GM18526 (cell line): ENCODE measurements around the gene LRRC34.

Experiments used
- POLR2A ChIP-seq: IDR thresholded peaks from 3 replicates; pipeline ENCODE4 v1.6.1; 2011; ENCODE audit not compliant: insufficient read length; ENCODE audit errors: extremely low read depth

LRRC34 gene

GRCh38 chr3:169812332-169813235, at the start of gene LRRC34, which contains the start of gene LRRIQ4:
LRRC34 (minus strand) TSS chr3:169812904; CDS start chr3:169812548, 356 bp downstream.
LRRIQ4 (plus strand) TSS chr3:169812870; CDS start chr3:169821922, 9,052 bp downstream.
- TF ChIP-seq POLR2A: no peak

DNA sequence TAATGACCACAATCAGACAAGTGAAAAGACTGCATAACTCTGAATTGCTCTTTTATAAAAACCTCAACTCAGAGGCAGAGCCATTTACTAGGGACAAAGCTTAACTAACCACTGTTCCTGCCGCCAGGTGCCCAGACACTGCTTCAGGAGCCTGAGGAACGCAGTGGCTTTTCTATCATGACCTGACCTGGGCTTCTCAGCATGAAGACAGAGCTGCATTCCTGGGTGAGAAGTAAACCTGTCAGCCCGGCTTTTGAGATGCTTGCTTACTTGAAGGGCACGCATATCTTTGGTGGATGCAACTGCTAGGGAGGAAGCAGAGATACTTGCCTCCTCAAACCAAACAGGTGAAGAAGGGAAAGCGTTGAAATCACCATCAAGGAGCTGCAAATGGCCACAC, 49.2 kb upstream of the LRRC34 start:
- TF ChIP-seq POLR2A: no peak

DNA sequence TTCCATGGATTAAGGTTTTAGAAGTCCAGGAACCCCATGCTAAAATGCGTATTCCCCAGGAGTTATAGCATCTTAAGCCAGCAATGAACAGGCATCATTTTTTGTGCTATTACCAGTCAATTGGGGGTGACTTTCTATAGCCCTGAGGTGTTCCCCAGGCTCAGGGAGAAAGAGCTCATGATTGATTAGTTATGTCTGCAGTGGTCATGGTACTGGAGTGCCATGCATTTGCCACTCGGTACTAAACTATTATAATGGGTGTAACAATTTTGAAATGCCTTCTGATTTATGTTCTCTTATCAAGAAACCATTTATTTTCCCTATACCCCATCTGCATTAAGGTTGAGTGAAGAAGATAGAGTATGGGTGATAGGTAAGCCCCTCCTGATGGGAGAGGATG, 45.1 kb upstream of the LRRC34 start:
- no peak for TF ChIP-seq POLR2A

- no peak for TF ChIP-seq POLR2A
Observed at GRCh38 chr3:169855514-169855913, 42.8 kb upstream of the LRRC34 start.

- no peak for TF ChIP-seq POLR2A
Observed at GRCh38 chr3:169850618-169851017, 37.9 kb upstream of the LRRC34 start.

DNA sequence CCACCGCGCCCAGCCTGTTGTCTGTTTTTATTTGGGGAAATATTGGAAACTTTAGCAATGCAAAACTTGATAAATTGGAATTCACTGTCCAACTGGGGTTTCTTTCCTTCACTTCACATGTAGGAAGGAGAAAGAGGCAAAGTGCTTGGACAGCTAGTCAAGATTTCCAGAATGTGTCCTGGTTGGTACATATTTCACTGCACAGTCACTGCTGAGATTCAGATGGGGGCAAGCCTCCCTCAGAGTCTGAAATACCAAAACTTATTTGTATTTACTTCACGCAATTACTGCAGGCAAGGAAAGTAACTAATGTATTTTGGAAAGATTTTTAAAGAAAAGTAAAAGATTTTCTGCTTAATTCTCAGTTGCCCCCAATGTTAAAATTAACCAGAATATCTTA, 36.0 kb upstream of the LRRC34 start:
- TF ChIP-seq POLR2A: no peak

GRCh38 chr3:169847896-169848295, 35.2 kb upstream of the LRRC34 start:
- no peak for TF ChIP-seq POLR2A

DNA sequence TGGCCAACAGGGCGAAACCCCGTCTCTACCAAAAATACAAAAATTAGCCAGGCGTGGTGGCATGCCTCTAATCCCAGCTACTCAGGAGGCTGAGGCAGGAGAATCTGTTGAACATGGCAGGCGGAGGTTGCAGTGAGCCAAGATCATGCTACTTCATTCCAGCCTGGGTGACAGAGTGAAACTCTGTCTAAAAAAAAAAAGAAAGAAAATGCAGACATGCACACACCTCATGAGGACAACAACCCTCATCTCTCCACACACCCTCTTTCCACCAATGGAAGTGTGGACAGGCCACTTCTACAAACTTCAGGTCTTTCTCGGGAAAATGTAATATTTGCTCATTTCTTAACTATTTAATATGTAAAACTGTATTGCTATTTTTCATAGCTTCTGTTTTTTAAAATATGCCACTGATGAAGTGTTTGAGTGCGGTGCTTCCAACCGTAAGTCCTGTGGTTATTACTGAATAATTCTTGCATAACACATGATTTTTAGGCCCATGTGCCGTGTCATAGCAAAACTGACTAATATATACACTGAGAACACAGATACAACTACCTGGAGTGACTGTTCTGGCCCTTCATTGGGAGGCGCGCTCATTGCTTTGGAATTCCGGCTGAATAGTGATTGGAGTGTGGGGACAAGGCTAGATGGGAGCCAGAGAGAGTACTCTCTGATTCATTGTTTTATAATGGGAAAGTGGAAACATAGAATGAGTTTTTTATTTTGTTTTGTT, 33.9 kb upstream of the LRRC34 start:
- no peak for TF ChIP-seq POLR2A

DNA sequence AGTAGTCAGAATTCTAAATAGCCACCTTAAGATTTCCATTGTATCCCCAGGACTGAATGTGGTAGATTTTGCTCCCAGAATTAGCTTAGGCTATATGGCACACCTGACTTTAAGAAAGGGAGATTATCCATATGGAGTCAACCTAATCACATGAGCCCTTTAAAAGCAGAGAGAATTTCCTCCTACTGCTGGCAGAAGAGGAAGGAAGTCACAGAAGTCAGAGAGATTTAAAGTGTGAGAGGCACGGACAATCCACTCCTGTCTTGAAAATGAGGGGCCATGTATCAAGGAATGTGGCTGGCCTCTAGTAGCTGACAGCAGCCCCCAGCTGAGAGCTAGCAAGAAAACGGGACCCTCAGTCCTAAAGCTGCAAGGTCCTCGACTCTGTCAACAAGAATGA, 30.3 kb upstream of the LRRC34 start:
- TF ChIP-seq POLR2A: no peak

DNA sequence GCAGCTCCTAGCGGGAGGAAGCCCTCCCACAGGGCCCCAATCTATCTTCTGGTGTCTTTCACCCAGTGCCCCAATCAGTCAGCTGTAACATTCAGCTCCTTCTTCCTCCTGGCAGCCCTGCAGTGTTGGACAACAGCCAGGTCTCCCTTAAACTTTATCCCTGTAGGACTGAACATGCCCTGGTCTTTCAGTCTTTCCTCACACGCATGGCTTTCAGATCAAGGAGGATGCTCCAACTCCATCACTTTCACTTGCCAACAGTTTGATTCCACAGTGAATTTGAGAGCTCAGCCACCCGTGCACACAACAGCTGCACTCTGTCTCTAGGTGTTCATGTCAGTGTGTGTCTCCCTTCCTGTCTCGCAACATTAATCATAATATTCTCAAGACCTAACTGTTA, 28.5 kb upstream of the LRRC34 start:
- no peak for TF ChIP-seq POLR2A

DNA sequence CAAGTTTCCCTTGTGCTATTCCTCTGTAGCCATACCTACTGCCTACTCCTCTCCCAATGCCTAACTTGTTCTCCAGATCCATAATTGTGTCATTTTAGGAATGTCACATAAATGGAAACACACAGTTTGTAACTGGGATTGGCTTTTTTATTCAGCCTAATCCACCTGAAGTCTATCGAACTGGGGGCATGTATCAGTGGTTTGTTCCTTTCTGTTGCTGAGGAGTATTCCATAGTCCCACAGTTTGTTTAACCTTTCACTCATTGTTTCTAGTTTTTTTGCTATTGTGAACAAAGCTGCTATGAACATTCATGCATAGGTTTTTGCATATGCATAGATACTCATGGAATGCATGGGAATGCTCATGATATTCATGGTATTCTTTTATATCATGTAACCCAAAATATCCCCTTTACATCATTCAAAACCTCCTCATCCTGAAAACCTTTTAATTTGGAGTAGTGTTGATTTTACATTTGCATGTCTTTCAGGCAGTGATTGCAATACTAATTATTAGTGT, 25.9 kb upstream of the LRRC34 start:
- TF ChIP-seq POLR2A: no peak

GRCh38 chr3:169836942-169837275, 24.2 kb upstream of the LRRC34 start:
- TF ChIP-seq POLR2A: no peak

- TF ChIP-seq POLR2A: no peak
Observed at GRCh38 chr3:169836078-169836941, 23.6 kb upstream of the LRRC34 start.

DNA sequence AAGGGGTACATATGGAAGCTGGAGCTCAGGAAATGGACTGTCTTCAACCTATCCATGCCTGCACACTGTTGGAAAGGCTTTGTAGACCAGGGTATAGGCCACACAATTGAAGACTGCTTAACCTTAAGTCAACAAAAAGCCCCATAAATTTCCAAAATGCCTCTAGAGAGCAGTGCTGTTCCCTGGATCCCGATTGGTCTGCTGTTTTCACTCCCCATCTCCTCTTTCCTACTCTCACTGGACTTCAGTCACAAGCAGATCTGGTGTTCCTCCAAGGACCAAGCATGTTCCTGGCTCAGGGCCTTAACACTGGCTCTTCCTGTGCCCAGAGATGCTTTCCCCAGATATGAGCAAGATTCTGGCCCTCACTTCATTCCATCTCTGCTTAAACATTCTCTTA, 22.8 kb upstream of the LRRC34 start:
- TF ChIP-seq POLR2A: no peak

DNA sequence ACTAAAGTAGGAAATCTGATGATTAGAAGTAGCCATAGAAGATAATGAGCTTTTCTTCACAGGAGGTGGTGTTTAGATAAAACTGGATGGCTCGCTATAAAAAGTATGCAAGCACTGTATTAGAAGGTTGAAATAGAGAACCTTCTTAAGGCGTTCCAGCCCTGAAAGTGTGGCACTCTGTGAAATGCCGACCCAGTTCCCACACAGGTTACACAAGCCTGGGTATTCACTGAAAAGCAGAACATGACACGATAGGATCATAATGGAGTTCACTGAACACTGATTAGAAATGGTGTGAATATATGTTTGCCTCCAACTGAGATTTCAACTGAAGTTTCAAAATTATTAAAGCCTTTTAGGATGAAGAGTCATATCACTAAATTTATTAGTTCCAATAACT, 15.0 kb upstream of the LRRC34 start:
- no peak for TF ChIP-seq POLR2A
